NCI-H1694 treated with DMSO at 0.1 percent for 48 hours (cell line): ENCODE results near the gene SCD.

Source experiments
- DNase-seq: peaks from one replicate; lab custom pipeline; 2025; lab: John Stamatoyannopoulos, UW

Gene SCD

GRCh38 chr10:100401631-100402328 lies 54.7 kb downstream of the SCD start:
- no peak for DNase-seq

GRCh38 chr10:100403734-100404133 lies 56.7 kb downstream of the SCD start:
- DNase-seq, result peak; percentile 9

- no peak for DNase-seq
These were observed 66.1 kb downstream of the SCD start for GRCh38 chr10:100413173-100413572.
